GM19023 (cell line): ENCODE data around the gene MTG2.

Experiments
- ATAC-seq: cut with Tn5 transposase; IDR thresholded peaks from one replicate; pipeline ENCODE4 v1.9.1; 2021; ENCODE audit warnings: mild to moderate bottlenecking, moderate library complexity; ENCODE audit not compliant: unreplicated experiment

The MTG2 gene

DNA sequence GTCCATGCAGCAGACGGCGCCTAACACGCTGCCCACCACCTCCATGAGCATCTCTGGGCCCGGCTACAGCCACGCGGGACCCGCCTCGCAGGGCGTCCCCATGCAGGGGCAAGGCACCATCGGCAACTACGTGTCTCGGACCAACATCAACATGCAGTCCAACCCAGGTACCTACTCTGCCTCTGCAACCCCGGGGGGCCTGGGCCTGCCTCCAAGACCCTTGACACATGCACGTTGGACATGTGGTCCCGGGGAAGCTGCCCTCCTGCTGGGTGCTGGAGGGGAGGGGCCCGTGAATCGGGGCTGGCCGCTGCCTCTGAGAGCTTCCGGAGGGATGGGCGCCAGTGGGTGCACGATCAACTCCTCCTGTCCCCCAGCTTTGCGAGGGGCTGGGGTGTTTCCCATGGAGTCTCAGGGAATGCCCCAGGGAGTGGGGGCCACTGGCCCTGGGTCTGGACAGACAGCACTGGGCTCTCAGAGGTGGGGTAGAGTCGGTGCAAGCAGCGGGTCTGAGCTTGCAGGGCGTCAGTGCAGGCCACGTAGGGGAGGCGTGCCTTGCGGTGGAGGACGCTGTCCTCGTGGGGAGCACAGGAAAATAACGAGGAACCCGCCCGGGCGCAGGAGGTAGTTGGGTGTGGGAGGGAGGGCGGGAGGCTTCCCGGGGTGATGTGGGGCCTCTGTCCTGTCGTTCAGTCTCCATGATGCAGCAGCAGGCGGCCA, 19.9 kb upstream of the MTG2 start:
- no peak for ATAC-seq

- ATAC-seq, result no peak
These were observed 19.4 kb upstream of the MTG2 start for GRCh38 chr20:62163485-62163865.

DNA sequence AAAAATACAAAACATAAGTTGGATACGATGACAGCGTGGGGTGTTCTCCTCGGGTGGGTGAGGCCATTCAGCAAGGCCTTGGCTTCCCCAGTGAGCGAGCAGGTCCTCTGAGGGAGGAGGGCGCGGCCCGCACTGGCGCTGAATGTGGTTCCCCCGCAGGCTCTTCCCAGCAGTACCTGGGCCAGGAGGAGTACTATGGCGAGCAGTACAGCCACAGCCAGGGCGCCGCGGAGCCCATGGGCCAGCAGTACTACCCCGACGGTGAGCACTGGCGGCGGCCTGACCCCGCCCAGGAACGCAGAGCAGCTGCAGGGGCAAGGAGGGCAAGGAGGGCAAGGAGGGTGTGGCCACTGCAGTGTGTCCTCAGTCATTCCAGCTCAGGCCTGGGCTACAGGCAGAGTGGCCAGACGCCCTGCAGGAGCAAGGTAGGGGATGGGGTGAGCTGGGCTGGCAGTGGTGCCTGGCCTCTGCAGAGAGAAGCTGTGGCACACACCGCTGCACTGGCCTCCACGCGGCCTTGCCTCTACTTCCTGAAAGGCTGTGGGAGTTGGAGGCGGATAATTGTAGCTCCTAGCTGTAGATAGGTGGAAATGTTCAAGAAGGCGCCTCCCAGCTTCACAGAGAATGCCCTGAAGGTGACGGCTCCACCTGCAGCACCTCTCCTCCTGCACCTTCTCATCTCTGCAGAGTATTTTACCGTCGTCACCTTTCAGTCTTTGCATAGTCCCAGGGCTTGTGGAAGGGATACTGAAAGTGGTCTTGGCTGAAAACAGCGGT, 18.7 kb upstream of the MTG2 start:
- ATAC-seq, result no peak

DNA sequence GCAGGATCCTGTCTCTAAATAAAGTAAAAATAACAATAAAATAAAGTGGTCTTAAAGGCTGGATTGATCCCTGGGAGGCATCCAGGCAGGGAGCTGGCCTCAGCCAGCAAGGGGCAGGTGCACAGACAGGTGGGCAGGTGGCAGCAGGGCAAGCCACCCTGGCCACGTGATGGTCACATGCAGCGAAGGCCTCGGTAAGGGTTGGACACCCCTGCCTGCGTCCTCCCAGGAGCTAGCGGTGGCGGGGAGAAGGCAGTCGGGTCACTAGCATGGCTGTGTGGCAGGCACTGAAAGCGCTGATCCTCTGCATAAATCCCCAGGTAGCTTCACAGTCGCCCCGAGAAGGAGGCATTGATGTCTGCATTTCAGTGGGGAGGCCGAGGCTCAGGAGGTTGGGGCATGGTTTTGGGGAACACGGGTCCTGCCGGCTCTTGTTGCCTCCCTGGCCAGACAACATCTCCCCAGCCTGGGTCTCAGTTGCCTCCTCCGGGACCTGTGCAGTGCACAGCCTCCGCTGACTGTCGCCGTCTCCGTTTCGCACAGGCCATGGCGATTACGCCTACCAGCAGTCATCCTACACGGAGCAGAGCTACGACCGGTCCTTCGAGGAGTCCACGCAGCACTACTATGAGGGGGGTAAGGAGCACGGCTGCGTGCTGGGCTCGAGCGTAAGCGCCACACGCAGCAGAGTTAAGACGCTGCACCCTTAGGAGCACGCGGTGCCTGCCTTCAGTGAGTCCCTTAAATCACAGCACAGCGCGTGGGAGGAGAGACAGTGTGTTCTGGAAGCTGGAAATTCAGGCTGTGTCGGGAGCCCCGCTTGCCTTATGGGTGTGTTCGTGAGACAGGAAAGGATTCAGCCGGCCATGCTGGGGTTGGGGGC, 17.7 kb upstream of the MTG2 start:
- ATAC-seq, result no peak

DNA sequence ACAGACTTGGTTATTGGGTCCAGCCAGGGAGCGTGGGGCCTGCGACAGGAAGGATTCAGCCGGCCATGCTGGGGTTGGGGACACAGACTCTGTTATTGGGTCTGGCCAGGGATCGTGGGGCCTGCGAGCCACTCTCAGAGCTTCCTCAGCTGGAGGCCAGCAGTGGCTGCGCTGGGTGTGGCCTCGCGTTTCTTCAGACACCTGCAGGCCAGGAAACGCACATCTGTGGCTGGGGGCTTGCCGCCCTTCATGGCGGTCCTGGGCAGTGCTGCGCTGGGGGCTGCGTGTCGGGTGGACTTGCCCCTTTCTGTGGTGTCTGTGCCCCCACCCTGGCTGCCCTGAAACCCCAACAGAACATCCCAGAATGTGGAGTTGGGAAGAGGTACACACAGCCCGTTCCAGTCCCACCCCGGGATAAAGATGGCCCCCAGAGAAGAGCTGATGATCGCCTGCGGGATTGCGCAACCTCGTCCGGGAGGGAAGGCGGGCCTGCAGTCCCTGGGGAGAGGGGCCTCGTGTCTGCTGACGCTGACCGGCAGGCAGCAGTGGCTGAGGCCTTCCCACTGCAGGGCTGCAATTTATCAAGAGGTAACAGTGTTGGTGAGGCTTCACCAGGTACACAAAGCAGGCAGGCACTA, 16.9 kb upstream of the MTG2 start:
- no peak for ATAC-seq

DNA sequence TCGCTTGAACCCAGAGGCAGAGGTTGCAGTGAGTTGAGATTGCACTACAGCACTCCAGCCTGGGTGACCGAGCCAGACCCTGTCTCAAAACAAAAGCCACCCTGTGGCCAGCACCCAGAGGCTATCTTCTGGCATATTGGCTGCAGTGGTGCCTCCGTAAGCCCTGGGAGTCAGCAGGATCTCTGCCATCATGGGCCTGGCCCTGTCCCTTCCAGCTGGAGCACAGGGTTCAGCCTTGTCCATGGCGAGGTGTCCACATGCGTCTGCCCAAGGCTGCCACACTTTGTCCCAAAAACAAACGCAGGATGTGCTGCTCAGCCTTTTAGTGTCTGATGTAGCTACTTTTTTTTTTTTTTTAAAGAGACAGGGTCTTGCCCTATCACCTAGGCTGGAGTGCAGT, 15.4 kb upstream of the MTG2 start:
- no peak for ATAC-seq

- ATAC-seq, result no peak
These were observed 14.8 kb upstream of the MTG2 start for GRCh38 chr20:62168061-62168460.

GRCh38 chr20:62168890-62169435, 13.9 kb upstream of the MTG2 start:
- no peak for ATAC-seq

- no peak for ATAC-seq
These were observed 12.3 kb upstream of the MTG2 start for GRCh38 chr20:62170536-62170935.

DNA sequence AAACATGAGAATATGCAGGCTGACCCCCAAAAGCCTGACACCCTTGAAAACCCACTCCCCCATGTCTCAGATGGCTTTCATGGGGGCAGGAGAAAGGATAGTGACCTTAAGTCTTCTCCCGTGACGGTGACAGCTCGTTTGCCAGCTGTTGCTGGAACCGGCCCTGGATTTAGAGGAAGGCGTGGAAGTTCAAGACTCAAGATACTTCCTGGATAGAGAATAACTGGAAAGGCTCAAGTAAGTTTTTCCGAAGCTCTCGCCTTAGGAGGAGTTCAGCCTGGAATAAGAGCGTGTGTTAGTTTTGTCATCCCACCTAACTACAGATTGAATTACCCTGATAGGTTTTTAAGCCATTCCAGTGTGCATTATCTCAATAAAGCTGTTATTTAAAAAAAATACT, 11.6 kb upstream of the MTG2 start:
- no peak for ATAC-seq

DNA sequence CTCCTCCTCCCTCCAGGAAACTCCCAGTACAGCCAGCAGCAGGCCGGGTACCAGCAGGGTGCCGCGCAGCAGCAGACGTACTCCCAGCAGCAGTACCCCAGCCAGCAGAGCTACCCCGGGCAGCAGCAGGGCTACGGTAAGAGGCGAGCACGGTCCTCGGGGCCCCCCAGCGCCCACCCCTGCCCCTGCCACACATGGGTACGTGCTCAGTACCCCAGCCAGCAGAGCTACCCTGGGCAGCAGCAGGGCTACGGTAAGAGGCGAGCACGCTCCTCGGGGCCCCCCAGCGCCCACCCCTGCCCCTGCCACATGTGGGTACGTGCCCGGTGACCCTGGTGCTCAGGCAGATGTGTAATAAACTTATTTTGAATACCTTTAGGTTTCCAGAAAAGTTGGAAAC, 10.2 kb upstream of the MTG2 start:
- ATAC-seq, result no peak

DNA sequence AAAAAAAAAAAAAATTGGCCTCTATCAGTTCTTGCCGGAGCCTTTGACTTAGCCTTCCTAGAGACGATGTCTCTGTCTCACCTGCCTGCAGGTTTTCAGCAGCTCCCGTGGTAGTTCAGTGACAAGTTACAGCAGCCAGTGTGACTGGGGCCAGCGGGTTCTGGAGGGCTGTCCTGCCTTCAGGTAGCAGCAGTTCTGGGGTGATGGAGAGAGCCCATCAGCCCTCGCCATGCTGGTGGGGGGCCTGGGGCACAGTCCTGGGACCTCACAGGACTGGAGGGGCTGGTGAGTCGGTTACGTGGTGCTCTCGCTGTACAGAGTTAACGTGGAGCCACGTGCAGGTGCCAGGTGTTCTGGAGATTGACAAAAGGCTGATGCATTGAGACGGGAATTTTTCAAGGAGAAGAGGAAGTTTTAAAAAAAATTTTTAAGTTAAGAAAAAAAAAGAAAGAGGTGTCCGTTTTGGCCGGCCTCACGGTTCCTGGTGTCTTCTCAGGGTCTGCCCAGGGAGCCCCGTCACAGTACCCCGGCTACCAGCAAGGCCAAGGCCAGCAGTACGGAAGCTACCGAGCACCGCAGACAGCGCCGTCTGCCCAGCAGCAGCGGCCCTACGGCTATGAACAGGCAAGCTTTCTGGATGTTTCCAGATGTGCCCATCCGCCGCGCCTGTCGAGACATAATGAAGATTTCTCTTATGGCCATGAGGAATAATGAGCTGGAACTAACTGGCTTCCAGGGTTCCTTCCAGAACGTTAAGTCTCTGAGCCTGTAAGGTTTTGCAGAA, 8.6 kb upstream of the MTG2 start:
- ATAC-seq, result no peak

GRCh38 chr20:62174870-62175624, 7.8 kb upstream of the MTG2 start:
- ATAC-seq, result no peak

- no peak for ATAC-seq
These were observed 7.1 kb upstream of the MTG2 start for GRCh38 chr20:62175711-62176110.

- ATAC-seq, result no peak
These were observed 6.0 kb upstream of the MTG2 start for GRCh38 chr20:62176866-62177265.

DNA sequence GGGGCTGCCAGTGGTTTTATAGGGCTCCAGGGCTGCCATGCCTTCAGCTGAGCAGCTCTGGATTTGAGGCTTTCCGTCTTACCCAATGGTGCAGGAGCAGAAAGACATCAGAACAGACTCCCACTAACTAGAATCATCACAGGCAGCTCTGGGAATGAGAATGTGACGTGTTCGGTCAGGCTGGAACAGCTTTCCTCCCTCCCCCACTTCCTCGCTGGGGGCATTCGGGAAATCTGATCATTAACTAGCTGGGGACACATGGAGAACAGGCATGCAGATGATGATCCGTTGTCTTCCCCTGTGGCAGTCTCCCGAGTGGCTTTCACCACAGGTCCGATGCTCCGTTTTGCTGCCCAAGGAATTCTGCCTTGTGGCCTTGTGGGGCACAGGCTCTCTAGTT, 5.5 kb upstream of the MTG2 start:
- ATAC-seq, result no peak

GRCh38 chr20:62178316-62179161, 4.3 kb upstream of the MTG2 start:
- no peak for ATAC-seq

DNA sequence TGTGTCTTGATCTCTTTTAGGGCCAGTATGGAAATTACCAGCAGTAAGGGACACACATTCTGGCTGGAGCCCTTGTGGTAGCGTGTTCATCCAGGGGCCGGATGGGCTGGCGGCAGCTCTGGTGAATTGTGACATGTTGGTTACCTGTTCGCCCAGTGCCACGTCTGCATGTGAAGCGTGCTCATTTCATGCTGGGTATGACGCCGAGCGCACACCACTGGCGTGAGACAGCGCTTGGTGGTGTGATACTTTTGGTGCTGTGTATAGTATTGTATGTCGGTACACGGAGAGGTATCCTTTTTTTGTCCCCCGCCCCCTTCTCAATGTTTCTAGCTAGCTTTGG, 3.7 kb upstream of the MTG2 start:
- no peak for ATAC-seq

DNA sequence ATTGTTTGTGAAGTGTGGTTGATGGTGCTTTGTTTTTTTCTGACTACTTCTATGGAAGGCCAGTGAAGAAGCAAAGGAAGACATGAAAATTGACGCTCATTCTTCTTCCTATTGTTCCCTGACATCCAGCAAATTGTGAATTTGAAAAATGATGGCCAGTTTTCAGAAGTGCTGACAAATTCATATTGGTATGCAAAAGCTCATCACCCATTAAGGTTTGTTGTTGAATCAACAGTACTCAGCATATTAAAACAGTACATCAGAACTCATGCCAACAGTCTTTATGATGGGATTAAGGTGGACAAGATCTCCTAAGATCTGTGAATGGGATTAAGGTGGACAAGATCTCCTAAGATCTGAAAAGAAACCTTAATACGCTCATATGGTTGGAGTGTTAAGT, 1.0 kb upstream of the MTG2 start:
- ATAC-seq, result no peak
